CD4-positive, alpha-beta T cell (primary cell): ENCODE results near the gene EML4. TPM values are rescaled to one million over a fixed set of nuclear protein-coding genes. Genes with fewer than 3 reads are reported as not detected.

Experiments
- ATAC-seq: fragments of 200-7000 bp; cut with Tn5 transposase; one replicate; pipeline ENCODE4 v1.10.0; 2022; ENCODE audit warnings: mild to moderate bottlenecking; ENCODE audit not compliant: poor library complexity
- CTCF ChIA-PET: fragments of 350-600 bp; sonication (Branson Sonifier 250); formaldehyde crosslinking; loops from one replicate; lab custom pipeline; 2021; ENCODE audit warnings: antibody characterized with exemption, inconsistent platforms; lab: Charles Lee
- POLR2A ChIA-PET: fragments of 350-600 bp; sonication (Branson Sonifier 250); formaldehyde crosslinking; loops from one replicate; lab custom pipeline; 2021; ENCODE audit warnings: antibody characterized with exemption, inconsistent platforms; lab: Charles Lee
- DNase-seq, 14 experiments: peaks; one replicate each; pipeline ENCODE4 v3.0.0-alpha.2; 2013 to 2020; ENCODE audit warnings: mixed read lengths in 2 of 14
- H3K27ac ChIP-seq, 2 donors: one replicate each; pipeline versions ENCODE4 v1.5.1 to v1.7.0; 2013; ENCODE audit warnings: low read length in 2 of 2, low read depth in 1 of 2, mild to moderate bottlenecking in 1 of 2
- H3K27me3 ChIP-seq, 2 experiments: 1 replicate in 1 of 2; 2 replicates in 1 of 2; pipeline versions ENCODE4 v1.6.1 to v1.7.0; 2013; ENCODE audit warnings: low read length in 2 of 2, control low read depth in 1 of 2, mild to moderate bottlenecking in 1 of 2, moderate library complexity in 1 of 2; ENCODE audit not compliant: insufficient read depth in 2 of 2, control insufficient read depth in 1 of 2
- H3K36me3 ChIP-seq: one replicate; pipeline ENCODE4 v1.6.1; 2013; ENCODE audit warnings: low read length, control low read depth; ENCODE audit not compliant: insufficient read depth
- H3K4me1 ChIP-seq: one replicate; pipeline ENCODE4 v1.6.1; 2013; ENCODE audit warnings: low read length, control low read depth; ENCODE audit not compliant: insufficient read depth
- H3K4me3 ChIP-seq: one replicate; pipeline ENCODE4 v1.5.1; 2013; ENCODE audit warnings: mild to moderate bottlenecking, low read length, moderate library complexity
- H3K9me3 ChIP-seq, 2 experiments: 1 replicate in 1 of 2; 2 replicates in 1 of 2; pipeline versions ENCODE4 v1.6.1 to v1.7.0; 2013; ENCODE audit warnings: low read length in 2 of 2, mild to moderate bottlenecking in 2 of 2, control low read depth in 1 of 2, moderate library complexity in 1 of 2; ENCODE audit not compliant: control insufficient read depth in 1 of 2, insufficient read depth in 1 of 2
- H3K27ac Mint-ChIP-seq: one replicate; pipeline ENCODE4 v1.8.0; 2020; ENCODE audit warnings: mixed read lengths
- H3K27me3 Mint-ChIP-seq: one replicate; pipeline ENCODE4 v1.8.0; 2021; ENCODE audit warnings: mixed read lengths
- H3K36me3 Mint-ChIP-seq: one replicate; pipeline ENCODE4 v1.8.0; 2021; ENCODE audit warnings: low read depth, mixed read lengths
- H3K4me1 Mint-ChIP-seq: one replicate; pipeline ENCODE4 v1.8.0; 2021; ENCODE audit warnings: low read depth, mixed read lengths
- H3K4me3 Mint-ChIP-seq: one replicate; pipeline ENCODE4 v1.8.0; 2020; ENCODE audit warnings: mild to moderate bottlenecking, mixed read lengths
- H3K9me3 Mint-ChIP-seq: one replicate; pipeline ENCODE4 v1.8.0; 2020; ENCODE audit warnings: mixed read lengths
- CTCF ChIP-seq: fragments of 200-600 bp; IDR thresholded peaks from one replicate; pipeline ENCODE4 v1.8.0; 2022; ENCODE audit warnings: antibody characterized with exemption, mild to moderate bottlenecking
- intact Hi-C, 2 experiments: fragments of 100-400 bp; cut with DNase I in 1 of 2; cut with micrococcal nuclease in 1 of 2; formaldehyde crosslinking; loops; one replicate each; pipeline versions ENCODE4 v1.15.1 to v1.9.0; 2023 to 2025; cut with DNase I, micrococcal nuclease
- total RNA-seq, 174 experiments: library from RNA in 2 of 174; stranded (reverse) in 2 of 174; gene quantifications; one replicate each; pipeline ENCODE4 v1.2.3 and lab custom pipeline; 2021 to 2026

The EML4 gene
- total RNA-seq, 2 experiments from 2014 or later: 219 to 228 TPM

GRCh38 chr2:42293019-42293418, 123.9 kb downstream of the EML4 start:
- POLR2A ChIA-PET: no interaction called here
- H3K9me3 Mint-ChIP-seq: no peaks in the 10 kb centered on the region
- Histone ChIP-seq H3K27me3 (no peaks in the 10 kb centered on the region), H3K4me3 (peak overlapping the region; percentile 6), H3K27ac (peak overlapping the region in 1 of 2 donors; percentile 36), H3K4me1 (peaks cover 11% of the 10 kb centered on the region), H3K36me3 (peaks cover 73% of the 10 kb centered on the region), H3K9me3 (no peaks in the 10 kb centered on the region)
- no peak for ATAC-seq
- H3K4me3 Mint-ChIP-seq: peak overlapping the region; percentile 35
- peak overlapping the region; percentile 71 for H3K27ac Mint-ChIP-seq
- no peak for TF ChIP-seq CTCF
- peak in 2 of 14 experiments; percentile 8 to 13 for DNase-seq
- intact Hi-C loops: no loop called here
- H3K27me3 Mint-ChIP-seq: no peaks in the 10 kb centered on the region
- peaks cover 53% of the 10 kb centered on the region for H3K4me1 Mint-ChIP-seq
- CTCF ChIA-PET: no interaction called here
- H3K36me3 Mint-ChIP-seq: peaks cover 87% of the 10 kb centered on the region

GRCh38 chr2:42296226-42296625, 127.1 kb downstream of the EML4 start:
- Histone ChIP-seq H3K4me1 (peaks cover 22% of the 10 kb centered on the region), H3K9me3 (no peaks in the 10 kb centered on the region), H3K36me3 (peaks cover 77% of the 10 kb centered on the region), H3K27me3 (no peaks in the 10 kb centered on the region), H3K27ac (peak overlapping the region in 1 of 2 donors; percentile 66), H3K4me3 (no peak overlapping the region)
- Mint-ChIP-seq H3K4me3 (peak overlapping the region; percentile 0), H3K36me3 (peaks cover 93% of the 10 kb centered on the region), H3K27me3 (no peaks in the 10 kb centered on the region), H3K4me1 (peaks cover 67% of the 10 kb centered on the region), H3K27ac (peak overlapping the region; percentile 67), H3K9me3 (no peaks in the 10 kb centered on the region)
- intact Hi-C loops: loop anchor here in 1 of 2 experiments (5.0 kb wide), 1 partner anchor 39 kb away; no protein-coding TSS in a partner anchor
- ChIA-PET POLR2A (interaction anchor here (0.6 to 1.0 kb wide), 3 partner anchors 11 to 432 kb away, joined by 3 to 5 read pairs (median 4); no protein-coding TSS in a partner anchor), CTCF (interaction anchor here (0.6 kb wide), 1 partner anchor 158 kb away, joined by 3 read pairs; no protein-coding TSS in a partner anchor)
- TF ChIP-seq CTCF: no peak
- no peak for ATAC-seq
- DNase-seq: peak in 3 of 14 experiments; percentile 14 to 49 (median 38)

GRCh38 chr2:42297322-42297936, 128.3 kb downstream of the EML4 start:
- ChIA-PET CTCF (no interaction called here), POLR2A (interaction anchor here (0.6 kb wide), 1 partner anchor 839 kb away, joined by 3 read pairs; no protein-coding TSS in a partner anchor)
- Mint-ChIP-seq H3K4me1 (peaks cover 64% of the 10 kb centered on the region), H3K27ac (peak overlapping the region; percentile 67), H3K9me3 (no peaks in the 10 kb centered on the region), H3K27me3 (no peaks in the 10 kb centered on the region), H3K36me3 (peaks cover 91% of the 10 kb centered on the region), H3K4me3 (peak overlapping the region; percentile 17)
- Histone ChIP-seq H3K36me3 (peaks cover 78% of the 10 kb centered on the region), H3K27ac (peak overlapping the region; percentile 46 to 66), H3K4me1 (peaks cover 22% of the 10 kb centered on the region), H3K27me3 (no peaks in the 10 kb centered on the region), H3K9me3 (no peaks in the 10 kb centered on the region), H3K4me3 (no peak overlapping the region)
- peak; percentile 82 for ATAC-seq
- TF ChIP-seq CTCF: no peak
- DNase-seq: peak in 4 of 14 experiments; percentile 21 to 84 (median 66)
- intact Hi-C loops: loop anchor here in 1 of 2 experiments (5.0 kb wide), 1 partner anchor 40 kb away; no protein-coding TSS in a partner anchor
